ENCODE data around the gene CADM2.

GRCh38 chr3:85838921-85839320 lies 880.1 kb downstream of the CADM2 start:
- TF ChIP-seq CTCF (IDR thresholded peaks at IDR 0.05): no peak
- TF ChIP-seq POLR2A (IDR thresholded peaks at IDR 0.05): no peak
